ENCODE measurements around the gene SCGB3A1. TPM values are rescaled to one million over a fixed set of nuclear protein-coding genes. Genes with fewer than 3 reads are reported as not detected.

SCGB3A1 gene
- total and polyA plus RNA-seq, 9 of the 15 experiments (the other 6 are each of a cell fraction or from before 2014, with no cell fraction given), result 0.33 TPM; not detected in 8

- peak; percentile 94 for TF ChIP-seq ARID3A (IDR thresholded peaks at IDR 0.05; ENCODE audit: borderline replicate concordance, low read depth, low read length)
- peak; percentile 86; the same call in 1 of the 2 replicates for TF ChIP-seq ZNF197 (CRISPR knock-in tag; IDR thresholded peaks at IDR 0.05; ENCODE audit: low read depth)
- TF ChIP-seq GMEB1 (CRISPR knock-in tag; IDR thresholded peaks at IDR 0.05), result no peak
- no peak for TF ChIP-seq CBX5 (IDR thresholded peaks at IDR 0.05; ENCODE audit: borderline replicate concordance, low read depth)
- TF ChIP-seq CHAMP1 (IDR thresholded peaks at IDR 0.05), result peak; percentile 95
- peak; percentile 56 for TF ChIP-seq BRD9 (IDR thresholded peaks at IDR 0.05; ENCODE audit: low read depth, partially characterized antibody)
Observed at GRCh38 chr5:180555168-180555921, 36.0 kb downstream of the SCGB3A1 start (continued).
